IMR-90 (cell line): ENCODE data around the gene ACLY.
A peak's percentile ranks its signal among the peaks of the same experiment; 100 is the strongest.

Experiments
- POLR2A ChIP-seq: IDR thresholded peaks from 2 replicates; pipeline ENCODE4 v1.6.1; 2012; ENCODE audit warnings: mild to moderate bottlenecking, low read depth, low read length
- RFX5 ChIP-seq: IDR thresholded peaks from 2 replicates; pipeline ENCODE4 v1.8.0; 2012; ENCODE audit warnings: low read depth, mild to moderate bottlenecking, low read length, moderate library complexity
- USF2 ChIP-seq: fragments of 150-350 bp; IDR thresholded peaks from 2 replicates; pipeline ENCODE4 v1.6.1; 2017; ENCODE audit warnings: mild to moderate bottlenecking, antibody characterized with exemption, low read length, low read depth
- TF ChIP-seq, protein P1 (sequence below): conservative IDR thresholded peaks from 2 replicates; pipeline ENCODE4 v1.5.1; 2012; ENCODE audit warnings: mild to moderate bottlenecking, low read depth, low read length, improper control_type of control experiment

DNA sequence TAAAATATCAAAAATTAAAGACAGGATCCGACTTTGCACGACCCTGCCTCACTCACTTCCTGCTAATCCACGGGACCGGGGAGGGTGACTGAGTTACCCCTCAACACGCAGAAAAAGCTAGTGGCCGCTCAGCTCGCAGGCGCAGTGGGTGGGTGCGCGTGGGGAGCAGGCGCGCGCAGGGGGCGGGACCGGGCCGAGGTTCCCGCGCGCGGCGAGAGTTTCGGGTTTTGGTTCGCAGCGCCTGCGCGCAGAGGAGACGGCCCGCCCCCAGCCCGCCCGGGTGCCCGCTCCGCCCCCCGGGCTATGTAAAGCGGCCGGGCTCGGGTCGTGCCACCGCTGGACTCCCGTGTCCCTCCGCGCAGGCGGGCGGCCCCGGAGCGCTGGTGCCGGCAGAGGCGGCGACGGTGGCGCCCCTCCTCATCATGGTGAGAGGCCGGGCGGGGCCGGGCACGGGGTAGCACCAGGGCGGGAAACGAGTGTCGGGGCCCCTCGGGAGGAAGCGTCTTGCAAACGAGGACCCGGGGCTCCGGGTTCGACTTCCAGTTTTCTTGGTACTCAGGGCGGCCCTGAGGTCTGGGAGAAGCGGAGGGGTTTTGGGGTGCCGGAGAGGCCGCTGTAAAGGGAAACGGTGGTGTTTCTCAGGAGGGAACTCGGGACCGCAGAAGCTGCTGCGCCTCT lies 47.9 kb upstream of the ACLY start, which contains the start of gene CNP:
- peak; percentile 89 for TF ChIP-seq POLR2A
- no peak for TF ChIP-seq USF2
- TF ChIP-seq, protein P1, sequence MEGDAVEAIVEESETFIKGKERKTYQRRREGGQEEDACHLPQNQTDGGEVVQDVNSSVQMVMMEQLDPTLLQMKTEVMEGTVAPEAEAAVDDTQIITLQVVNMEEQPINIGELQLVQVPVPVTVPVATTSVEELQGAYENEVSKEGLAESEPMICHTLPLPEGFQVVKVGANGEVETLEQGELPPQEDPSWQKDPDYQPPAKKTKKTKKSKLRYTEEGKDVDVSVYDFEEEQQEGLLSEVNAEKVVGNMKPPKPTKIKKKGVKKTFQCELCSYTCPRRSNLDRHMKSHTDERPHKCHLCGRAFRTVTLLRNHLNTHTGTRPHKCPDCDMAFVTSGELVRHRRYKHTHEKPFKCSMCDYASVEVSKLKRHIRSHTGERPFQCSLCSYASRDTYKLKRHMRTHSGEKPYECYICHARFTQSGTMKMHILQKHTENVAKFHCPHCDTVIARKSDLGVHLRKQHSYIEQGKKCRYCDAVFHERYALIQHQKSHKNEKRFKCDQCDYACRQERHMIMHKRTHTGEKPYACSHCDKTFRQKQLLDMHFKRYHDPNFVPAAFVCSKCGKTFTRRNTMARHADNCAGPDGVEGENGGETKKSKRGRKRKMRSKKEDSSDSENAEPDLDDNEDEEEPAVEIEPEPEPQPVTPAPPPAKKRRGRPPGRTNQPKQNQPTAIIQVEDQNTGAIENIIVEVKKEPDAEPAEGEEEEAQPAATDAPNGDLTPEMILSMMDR, result no peak
- no peak for TF ChIP-seq RFX5
